Measurements from ENCODE around the gene CALU.

Gene CALU

DNA sequence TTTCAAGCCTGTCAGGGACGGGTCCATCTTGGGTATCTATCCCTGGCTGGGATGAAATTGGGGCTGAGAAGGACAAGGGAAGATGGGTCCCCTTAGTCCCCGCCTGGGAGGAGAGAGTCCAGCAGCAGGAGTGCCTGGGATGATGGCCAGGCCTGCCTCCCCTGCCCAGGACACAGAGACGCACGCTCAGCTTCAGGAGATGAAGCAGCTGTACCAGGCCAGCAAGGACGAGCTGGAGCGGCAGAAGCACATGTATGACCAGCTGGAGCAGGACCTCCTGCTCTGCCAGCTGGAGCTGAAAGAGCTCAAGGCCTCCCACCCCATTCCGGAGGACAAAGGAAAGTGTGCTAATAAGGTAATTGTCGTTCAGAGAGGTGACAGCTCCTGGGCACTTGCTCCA, 68.0 kb downstream of the CALU start:
- TF ChIP-seq, protein P1, sequence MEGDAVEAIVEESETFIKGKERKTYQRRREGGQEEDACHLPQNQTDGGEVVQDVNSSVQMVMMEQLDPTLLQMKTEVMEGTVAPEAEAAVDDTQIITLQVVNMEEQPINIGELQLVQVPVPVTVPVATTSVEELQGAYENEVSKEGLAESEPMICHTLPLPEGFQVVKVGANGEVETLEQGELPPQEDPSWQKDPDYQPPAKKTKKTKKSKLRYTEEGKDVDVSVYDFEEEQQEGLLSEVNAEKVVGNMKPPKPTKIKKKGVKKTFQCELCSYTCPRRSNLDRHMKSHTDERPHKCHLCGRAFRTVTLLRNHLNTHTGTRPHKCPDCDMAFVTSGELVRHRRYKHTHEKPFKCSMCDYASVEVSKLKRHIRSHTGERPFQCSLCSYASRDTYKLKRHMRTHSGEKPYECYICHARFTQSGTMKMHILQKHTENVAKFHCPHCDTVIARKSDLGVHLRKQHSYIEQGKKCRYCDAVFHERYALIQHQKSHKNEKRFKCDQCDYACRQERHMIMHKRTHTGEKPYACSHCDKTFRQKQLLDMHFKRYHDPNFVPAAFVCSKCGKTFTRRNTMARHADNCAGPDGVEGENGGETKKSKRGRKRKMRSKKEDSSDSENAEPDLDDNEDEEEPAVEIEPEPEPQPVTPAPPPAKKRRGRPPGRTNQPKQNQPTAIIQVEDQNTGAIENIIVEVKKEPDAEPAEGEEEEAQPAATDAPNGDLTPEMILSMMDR (IDR thresholded peaks at IDR 0.05; ENCODE audit: insufficient read depth, low read length, poor library complexity, severe bottlenecking), result no peak
- TF ChIP-seq EZH2phosphoT487 (conservative IDR thresholded peaks at IDR 0.05; ENCODE audit: low read length), result no peak
- Histone ChIP-seq H3K27me3 (ENCODE audit: low read length) (no peaks in the 10 kb centered on the region), H3K9me3 (ENCODE audit: insufficient read depth, low read length) (no peaks in the 10 kb centered on the region), H2AFZ (ENCODE audit: low read depth, low read length, severe bottlenecking) (no peak overlapping the region), H4K20me1 (ENCODE audit: low read depth, low read length) (no peaks in the 10 kb centered on the region), H3K9ac (ENCODE audit: low read length) (no peak overlapping the region), H3K4me3 (ENCODE audit: insufficient read depth, low read length, poor library complexity, severe bottlenecking) (no peak overlapping the region), H3K4me2 (ENCODE audit: low read depth, low read length, poor library complexity, severe bottlenecking) (no peak overlapping the region), H3K9me2 (replicated peaks; ENCODE audit: insufficient read depth, low read length) (no peaks in the 10 kb centered on the region), H3K27ac (ENCODE audit: low read depth, low read length) (no peak overlapping the region), H3F3A (ENCODE audit: insufficient read depth) (no peaks in the 10 kb centered on the region), H3K36me3 (ENCODE audit: low read length) (no peaks in the 10 kb centered on the region), H3K79me2 (ENCODE audit: insufficient read depth, low read length) (no peaks in the 10 kb centered on the region)

DNA sequence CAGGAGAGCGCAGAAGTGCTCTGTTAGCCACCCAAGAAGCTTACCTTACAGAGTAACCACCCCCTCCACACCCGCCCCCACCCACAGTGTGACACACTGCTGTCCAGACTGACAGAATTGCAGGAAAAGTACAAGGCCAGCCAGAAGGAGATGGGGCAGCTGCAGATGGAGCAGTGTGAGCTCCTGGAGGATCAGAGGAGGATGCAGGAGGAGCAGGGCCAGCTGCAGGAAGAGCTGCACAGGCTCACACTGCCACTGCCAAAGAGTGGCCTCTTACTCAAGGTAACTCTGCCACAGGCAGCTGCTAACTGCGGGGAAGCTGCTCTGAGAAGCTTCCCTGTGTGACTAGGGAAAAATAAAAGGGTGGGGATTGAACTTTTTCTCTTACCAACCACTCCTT, 70.2 kb downstream of the CALU start:
- Histone ChIP-seq H3K4me2 (ENCODE audit: low read depth, low read length, poor library complexity, severe bottlenecking) (no peak overlapping the region), H3K9ac (ENCODE audit: low read length) (no peak overlapping the region), H3K79me2 (ENCODE audit: insufficient read depth, low read length) (no peaks in the 10 kb centered on the region), H3K9me3 (ENCODE audit: insufficient read depth, low read length) (no peaks in the 10 kb centered on the region), H3K9me2 (replicated peaks; ENCODE audit: insufficient read depth, low read length) (no peaks in the 10 kb centered on the region), H3F3A (ENCODE audit: insufficient read depth) (no peaks in the 10 kb centered on the region), H3K27ac (ENCODE audit: low read depth, low read length) (no peak overlapping the region), H3K27me3 (ENCODE audit: low read length) (no peaks in the 10 kb centered on the region), H3K36me3 (ENCODE audit: low read length) (no peaks in the 10 kb centered on the region), H4K20me1 (ENCODE audit: low read depth, low read length) (no peaks in the 10 kb centered on the region), H2AFZ (ENCODE audit: low read depth, low read length, severe bottlenecking) (no peak overlapping the region), H3K4me3 (ENCODE audit: insufficient read depth, low read length, poor library complexity, severe bottlenecking) (no peak overlapping the region)
- no peak for TF ChIP-seq EZH2phosphoT487 (conservative IDR thresholded peaks at IDR 0.05; ENCODE audit: low read length)
- TF ChIP-seq, protein P1 (IDR thresholded peaks at IDR 0.05; ENCODE audit: insufficient read depth, low read length, poor library complexity, severe bottlenecking), result no peak

GRCh38 chr7:128810473-128810872, 71.3 kb downstream of the CALU start:
- Histone ChIP-seq H3K27ac (ENCODE audit: low read depth, low read length) (no peak overlapping the region), H3K36me3 (ENCODE audit: low read length) (no peaks in the 10 kb centered on the region), H4K20me1 (ENCODE audit: low read depth, low read length) (no peaks in the 10 kb centered on the region), H3K4me3 (ENCODE audit: insufficient read depth, low read length, poor library complexity, severe bottlenecking) (no peak overlapping the region), H3K9me2 (replicated peaks; ENCODE audit: insufficient read depth, low read length) (no peaks in the 10 kb centered on the region), H3K79me2 (ENCODE audit: insufficient read depth, low read length) (no peaks in the 10 kb centered on the region), H3K4me2 (ENCODE audit: low read depth, low read length, poor library complexity, severe bottlenecking) (no peak overlapping the region), H2AFZ (ENCODE audit: low read depth, low read length, severe bottlenecking) (no peak overlapping the region), H3F3A (ENCODE audit: insufficient read depth) (no peaks in the 10 kb centered on the region), H3K9ac (ENCODE audit: low read length) (no peak overlapping the region), H3K9me3 (ENCODE audit: insufficient read depth, low read length) (no peaks in the 10 kb centered on the region), H3K27me3 (ENCODE audit: low read length) (no peaks in the 10 kb centered on the region)
- no peak for TF ChIP-seq EZH2phosphoT487 (conservative IDR thresholded peaks at IDR 0.05; ENCODE audit: low read length)
- TF ChIP-seq, protein P1 (IDR thresholded peaks at IDR 0.05; ENCODE audit: insufficient read depth, low read length, poor library complexity, severe bottlenecking), result no peak

Data from SU-DHL-6 (cell line).